Measurements from ENCODE around the gene GLT6D1. TPM values are rescaled to one million over a fixed set of nuclear protein-coding genes. Genes with fewer than 3 reads are reported as not detected.

Gene GLT6D1
- total and polyA plus RNA-seq, 2 of the 4 experiments (the other 2 are of a cell fraction) = not detected

DNA sequence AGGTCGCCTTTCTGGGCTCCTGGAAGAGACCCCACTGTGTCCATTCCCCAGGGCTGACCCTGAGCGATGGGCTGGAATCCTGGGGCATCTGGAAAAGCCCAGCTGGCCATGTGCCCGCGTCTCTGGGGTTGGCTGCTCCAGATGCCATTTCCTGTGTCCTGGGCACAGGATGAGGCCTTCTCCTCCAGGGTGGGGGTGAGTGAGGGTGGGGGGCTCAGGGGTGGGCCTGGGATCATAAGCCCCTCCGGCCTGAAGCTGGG is 47.1 kb downstream of the GLT6D1 start:
- ChIA-PET CTCF (no interaction called here), POLR2A (ENCODE audit: unreplicated experiment) (no interaction called here)
- H4K8ac ChIP-seq (ENCODE audit: low read depth in 2 of 2, low read length in 2 of 2) = no peak overlapping the region
- H3K9me3 ChIP-seq (ENCODE audit: control insufficient read depth, insufficient read depth, low read length) = no peaks in the 10 kb centered on the region
- ATAC-seq (ENCODE audit: low read depth) = no peak
- H3K18ac ChIP-seq (ENCODE audit: low read depth, low read length) = no peak overlapping the region
- no peak overlapping the region for H4K5ac ChIP-seq (ENCODE audit: low read depth, low read length)
- no peak overlapping the region for H3K56ac ChIP-seq (ENCODE audit: extremely low read depth, insufficient read depth, low read length)
- H3K23ac ChIP-seq (ENCODE audit: low read depth, low read length) = no peak overlapping the region
- TF ChIP-seq RCOR1 (IDR thresholded peaks at IDR 0.05; ENCODE audit: insufficient replicate concordance, low read length) (no peak), SMC3 (IDR thresholded peaks at IDR 0.05; ENCODE audit: low read depth, low read length) (no peak), CEBPB (IDR thresholded peaks at IDR 0.05; ENCODE audit: low read depth, low read length) (no peak), RAD21 (IDR thresholded peaks at IDR 0.05; ENCODE audit: low read length) (no peak), RFX5 (IDR thresholded peaks at IDR 0.05; ENCODE audit: low read depth, low read length) (no peak), POLR2A (IDR thresholded peaks at IDR 0.05; ENCODE audit: low read depth, low read length) (no peak), CHD1 (IDR thresholded peaks at IDR 0.05; ENCODE audit: low read depth, low read length) (no peak), NFE2L2 (IDR thresholded peaks at IDR 0.05; ENCODE audit: low read depth, low read length) (no peak), BHLHE40 (IDR thresholded peaks at IDR 0.05; ENCODE audit: low read depth, low read length) (no peak), MAFK (IDR thresholded peaks at IDR 0.05; ENCODE audit: low read depth, low read length) (no peak), MAZ (IDR thresholded peaks at IDR 0.05; ENCODE audit: borderline replicate concordance, low read depth, low read length) (no peak), FOS (IDR thresholded peaks at IDR 0.05; ENCODE audit: low read depth, low read length) (no peak), MXI1 (IDR thresholded peaks at IDR 0.05; ENCODE audit: borderline replicate concordance, low read depth, low read length) (no peak)
- TF ChIP-seq, protein P1, sequence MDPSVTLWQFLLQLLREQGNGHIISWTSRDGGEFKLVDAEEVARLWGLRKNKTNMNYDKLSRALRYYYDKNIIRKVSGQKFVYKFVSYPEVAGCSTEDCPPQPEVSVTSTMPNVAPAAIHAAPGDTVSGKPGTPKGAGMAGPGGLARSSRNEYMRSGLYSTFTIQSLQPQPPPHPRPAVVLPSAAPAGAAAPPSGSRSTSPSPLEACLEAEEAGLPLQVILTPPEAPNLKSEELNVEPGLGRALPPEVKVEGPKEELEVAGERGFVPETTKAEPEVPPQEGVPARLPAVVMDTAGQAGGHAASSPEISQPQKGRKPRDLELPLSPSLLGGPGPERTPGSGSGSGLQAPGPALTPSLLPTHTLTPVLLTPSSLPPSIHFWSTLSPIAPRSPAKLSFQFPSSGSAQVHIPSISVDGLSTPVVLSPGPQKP (IDR thresholded peaks at IDR 0.05; ENCODE audit: borderline replicate concordance, low read depth, low read length) = no peak
- TF ChIP-seq, protein P2, sequence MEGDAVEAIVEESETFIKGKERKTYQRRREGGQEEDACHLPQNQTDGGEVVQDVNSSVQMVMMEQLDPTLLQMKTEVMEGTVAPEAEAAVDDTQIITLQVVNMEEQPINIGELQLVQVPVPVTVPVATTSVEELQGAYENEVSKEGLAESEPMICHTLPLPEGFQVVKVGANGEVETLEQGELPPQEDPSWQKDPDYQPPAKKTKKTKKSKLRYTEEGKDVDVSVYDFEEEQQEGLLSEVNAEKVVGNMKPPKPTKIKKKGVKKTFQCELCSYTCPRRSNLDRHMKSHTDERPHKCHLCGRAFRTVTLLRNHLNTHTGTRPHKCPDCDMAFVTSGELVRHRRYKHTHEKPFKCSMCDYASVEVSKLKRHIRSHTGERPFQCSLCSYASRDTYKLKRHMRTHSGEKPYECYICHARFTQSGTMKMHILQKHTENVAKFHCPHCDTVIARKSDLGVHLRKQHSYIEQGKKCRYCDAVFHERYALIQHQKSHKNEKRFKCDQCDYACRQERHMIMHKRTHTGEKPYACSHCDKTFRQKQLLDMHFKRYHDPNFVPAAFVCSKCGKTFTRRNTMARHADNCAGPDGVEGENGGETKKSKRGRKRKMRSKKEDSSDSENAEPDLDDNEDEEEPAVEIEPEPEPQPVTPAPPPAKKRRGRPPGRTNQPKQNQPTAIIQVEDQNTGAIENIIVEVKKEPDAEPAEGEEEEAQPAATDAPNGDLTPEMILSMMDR (conservative IDR thresholded peaks at IDR 0.05; ENCODE audit: low read depth, low read length) = no peak
- TF ChIP-seq, protein P3, sequence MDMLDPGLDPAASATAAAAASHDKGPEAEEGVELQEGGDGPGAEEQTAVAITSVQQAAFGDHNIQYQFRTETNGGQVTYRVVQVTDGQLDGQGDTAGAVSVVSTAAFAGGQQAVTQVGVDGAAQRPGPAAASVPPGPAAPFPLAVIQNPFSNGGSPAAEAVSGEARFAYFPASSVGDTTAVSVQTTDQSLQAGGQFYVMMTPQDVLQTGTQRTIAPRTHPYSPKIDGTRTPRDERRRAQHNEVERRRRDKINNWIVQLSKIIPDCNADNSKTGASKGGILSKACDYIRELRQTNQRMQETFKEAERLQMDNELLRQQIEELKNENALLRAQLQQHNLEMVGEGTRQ (IDR thresholded peaks at IDR 0.05; ENCODE audit: low read depth, low read length) = no peak
- in situ Hi-C loops (cut with MboI; ENCODE audit: low sequenced_read_pairs) (no loop called here), intact Hi-C loops (cut with micrococcal nuclease) (no loop called here), dilution Hi-C loops (cut with HindIII; ENCODE audit: low sequenced_read_pairs, unreplicated experiment) (no loop called here)
- no peak for DNase-seq
- no TSS peak for BruUV-seq (replicated peaks)
- no peak overlapping the region for H2AFZ ChIP-seq (replicated peaks; ENCODE audit: low read length, poor library complexity)
- H3K4ac ChIP-seq (ENCODE audit: low read depth, low read length) = no peak overlapping the region
- H4K20me1 ChIP-seq (ENCODE audit: insufficient read depth, low read length) = no peaks in the 10 kb centered on the region
- H3K9ac ChIP-seq (ENCODE audit: low read depth, low read length) = no peak overlapping the region
- H2BK15ac ChIP-seq (ENCODE audit: low read depth, low read length) = no peak overlapping the region
- no peaks in the 10 kb centered on the region for H3K79me1 ChIP-seq (ENCODE audit: low read depth in 1 of 2, low read length in 2 of 2)
- H3K14ac ChIP-seq (replicated peaks; ENCODE audit: low read depth, low read length) = no peak overlapping the region
- no peak overlapping the region for H2AK9ac ChIP-seq (replicated peaks; ENCODE audit: low read depth, low read length, poor library complexity)
- H3K27ac ChIP-seq (ENCODE audit: insufficient read depth, low read length) = no peak overlapping the region
- no peak overlapping the region for H2AK5ac ChIP-seq (ENCODE audit: low read depth, low read length)
- H3K4me1 ChIP-seq (ENCODE audit: control insufficient read depth, insufficient read depth, low read length) = no peaks in the 10 kb centered on the region
- no CpG with 5 or more reads among the region's 5 CpGs for WGBS, 2 experiments (ENCODE audit: extremely low coverage in 2 of 2, insufficient read length in 1 of 2)
- H4K91ac ChIP-seq (ENCODE audit: insufficient read depth, low read depth, low read length) = no peak overlapping the region
- no peak overlapping the region for H2BK120ac ChIP-seq (ENCODE audit: low read depth, low read length)
- H3K4me3 ChIP-seq (ENCODE audit: insufficient read depth, low read depth, low read length) = no peak overlapping the region
- H3K4me2 ChIP-seq (ENCODE audit: low read depth, low read length) = no peak overlapping the region
- peaks cover 4% of the 10 kb centered on the region for H3K27me3 ChIP-seq (ENCODE audit: control insufficient read depth, insufficient read depth, low read length)
- no peaks in the 10 kb centered on the region for H3K36me3 ChIP-seq (ENCODE audit: control insufficient read depth, insufficient read depth, low read length)
- no peaks in the 10 kb centered on the region for H3K9me1 ChIP-seq (ENCODE audit: insufficient read depth, low read length)
- no peak overlapping the region for H2BK5ac ChIP-seq (ENCODE audit: low read depth, low read length, poor library complexity, severe bottlenecking)
- no peak overlapping the region for H2BK20ac ChIP-seq (ENCODE audit: low read depth, low read length)

Measured in IMR-90 (cell line).